Activated naive CD8-positive, alpha-beta T cell treated with anti-CD3 and anti-CD28 coated beads, Interleukin-2, amount 50 U/mL, for 16 hours (primary cell): ENCODE measurements around the gene STX16.

ENCODE experiments used
- DNase-seq: peaks from one replicate; pipeline ENCODE4 v3.0.0-alpha.2; 2020; ENCODE audit warnings: low read depth, low spot score

STX16 gene

GRCh38 chr20:58697201-58697866 is 46.3 kb downstream of the STX16 start:
- DNase-seq = no peak

DNA sequence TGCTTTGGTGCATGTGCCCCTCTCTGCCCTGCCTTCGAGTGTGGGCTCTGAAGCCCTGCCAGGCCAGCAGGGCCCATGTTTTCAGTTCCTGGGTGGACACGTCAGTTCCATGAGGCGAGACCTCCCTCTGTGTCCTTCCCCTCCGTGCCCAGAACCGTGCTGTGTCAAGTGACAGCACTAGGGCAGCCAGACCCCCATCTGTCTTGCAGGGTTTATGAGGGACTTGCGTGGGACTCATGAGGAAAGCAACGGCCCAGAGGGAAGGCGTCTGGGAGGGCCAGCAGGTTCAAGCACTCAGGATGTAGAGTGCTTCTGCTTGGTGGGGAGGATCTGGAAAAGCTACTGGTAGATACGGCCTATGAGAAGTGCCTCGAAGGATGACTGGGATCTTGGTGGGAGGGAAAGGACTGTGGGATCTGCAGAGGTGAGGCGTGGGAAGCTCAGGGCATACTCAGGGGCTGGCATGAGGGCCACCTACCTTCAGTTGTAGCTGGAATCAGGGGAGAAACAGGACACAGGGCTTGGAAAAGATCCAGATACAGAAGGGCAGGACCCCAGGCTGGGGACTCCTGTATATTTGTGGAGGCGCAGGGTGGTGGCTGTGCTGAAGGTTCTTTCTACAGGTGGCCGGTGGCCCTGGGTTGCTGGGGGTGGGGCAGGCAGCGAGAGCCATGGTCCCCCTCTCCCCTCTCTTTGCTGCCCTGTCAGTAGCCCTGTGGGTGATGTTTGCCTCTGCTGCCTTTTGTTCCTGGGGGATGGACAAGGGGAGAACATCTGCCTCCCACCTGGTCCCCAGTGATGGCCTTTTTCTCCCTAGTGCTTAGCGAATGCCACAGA is 47.0 kb downstream of the STX16 start:
- no peak for DNase-seq

- DNase-seq = no peak
Measured at GRCh38 chr20:58698741-58699622, 47.9 kb downstream of the STX16 start.

DNA sequence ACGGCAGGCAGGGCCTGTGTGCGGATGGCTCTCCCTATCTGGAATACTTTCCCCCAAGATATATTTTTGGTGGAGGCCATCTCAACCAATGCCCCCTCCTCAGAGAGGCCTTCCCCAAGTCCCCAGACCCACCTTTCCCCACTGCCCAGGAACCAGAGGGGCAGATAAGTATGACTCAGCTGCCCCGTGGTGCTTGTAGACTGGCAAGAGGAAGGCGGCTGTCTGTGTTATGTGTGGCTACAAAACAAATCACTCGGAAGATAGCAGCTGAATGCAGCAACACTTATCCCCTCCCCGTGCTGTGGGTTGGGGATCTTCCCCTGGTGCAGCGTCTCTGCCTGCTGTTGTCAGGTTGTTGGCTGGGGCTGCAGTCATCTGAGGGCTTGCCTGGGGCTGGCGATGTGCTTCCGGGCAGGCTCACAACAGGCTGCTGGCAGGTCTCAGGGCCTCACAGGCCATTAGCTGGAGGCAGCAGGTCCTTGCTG is 48.6 kb downstream of the STX16 start:
- DNase-seq = no peak

- DNase-seq = no peak
Measured at GRCh38 chr20:58700121-58700821, 49.2 kb downstream of the STX16 start.

DNA sequence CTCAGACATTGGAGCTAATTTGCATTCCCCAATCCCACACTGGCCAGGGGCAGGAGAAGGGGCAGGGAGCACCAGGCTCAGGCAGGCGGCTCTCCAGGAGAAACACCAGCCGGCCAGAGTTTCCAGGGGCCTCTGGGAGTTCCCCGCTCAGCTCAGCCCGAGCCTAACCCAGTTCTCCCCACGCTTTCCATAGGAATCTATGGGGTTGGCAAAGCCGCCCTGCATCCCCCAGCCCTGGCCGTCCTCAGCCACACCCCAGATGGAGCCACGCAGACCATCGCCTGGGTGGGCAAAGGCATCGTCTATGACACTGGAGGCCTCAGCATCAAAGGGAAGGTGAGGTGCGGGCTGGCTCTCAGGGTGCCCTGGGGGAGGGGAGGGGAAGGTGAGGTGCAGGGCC is 49.7 kb downstream of the STX16 start:
- no peak for DNase-seq

- no peak for DNase-seq
Measured at GRCh38 chr20:58701431-58702160, 50.5 kb downstream of the STX16 start.

GRCh38 chr20:58702161-58702510 is 51.1 kb downstream of the STX16 start:
- DNase-seq = no peak

DNA sequence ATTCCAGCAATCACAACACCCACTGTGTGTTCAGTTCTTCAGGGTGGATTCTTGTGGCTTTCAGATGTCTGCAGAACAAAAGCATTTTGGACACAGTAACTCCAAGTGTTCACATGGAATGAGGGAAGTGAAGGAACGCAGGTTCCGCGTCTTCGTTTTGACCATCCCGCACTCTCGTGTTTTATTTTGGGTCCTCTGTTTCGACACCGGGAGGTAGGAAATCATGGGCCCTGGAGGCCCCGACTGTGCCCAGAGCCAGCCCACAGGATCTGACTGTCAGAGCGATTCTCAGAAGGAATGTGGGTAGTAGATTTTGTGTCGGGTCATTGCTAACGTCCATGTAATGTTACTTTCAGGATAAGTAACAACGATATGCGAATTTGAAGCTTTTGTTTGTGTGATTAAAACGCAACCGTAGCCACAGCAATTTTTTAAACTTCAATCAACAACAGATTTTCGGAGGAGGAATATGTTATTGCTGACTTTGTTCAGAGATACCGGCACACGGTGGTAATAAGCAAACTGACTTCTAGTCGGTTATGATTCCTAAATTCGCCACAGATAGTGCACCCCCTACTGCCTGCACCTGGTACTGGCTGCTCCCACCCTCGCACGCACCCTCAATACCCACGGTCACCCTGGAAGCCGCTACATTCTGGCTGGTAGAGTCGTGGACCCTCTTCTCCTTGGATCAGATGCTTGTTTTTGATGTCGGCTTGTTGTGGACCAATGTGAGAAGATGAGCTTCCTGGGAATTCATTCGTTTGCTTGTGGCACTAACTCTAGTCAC is 52.0 kb downstream of the STX16 start:
- no peak for DNase-seq

DNA sequence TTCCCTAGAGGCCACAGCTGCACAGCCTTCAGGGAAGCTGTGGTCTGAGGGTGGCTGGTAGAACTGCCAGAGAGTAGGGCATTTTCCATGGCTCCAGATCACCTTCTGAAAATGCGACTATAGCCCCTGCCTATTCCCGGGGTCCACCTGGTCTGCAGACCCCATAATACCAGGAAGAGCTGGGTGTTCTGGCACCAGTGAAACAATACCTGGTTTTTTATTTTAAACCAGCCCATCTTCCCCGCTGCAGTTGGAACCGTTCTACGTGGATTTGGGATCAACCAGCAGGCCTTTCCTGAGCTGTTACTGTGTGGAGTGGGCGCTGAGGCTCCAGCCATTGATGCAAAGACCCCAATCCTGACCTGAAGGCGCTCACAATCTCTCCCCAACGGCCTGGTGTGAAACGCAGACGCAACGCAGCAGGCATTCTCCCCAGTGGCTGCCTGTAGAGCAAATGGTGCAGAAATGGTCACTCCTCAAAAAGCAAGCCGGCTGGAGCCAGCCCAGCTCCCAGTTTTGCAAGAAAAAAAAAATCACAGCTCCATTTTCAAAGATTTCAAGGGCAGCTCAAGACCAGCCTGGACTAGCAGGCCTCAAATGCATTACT is 52.8 kb downstream of the STX16 start:
- no peak for DNase-seq

GRCh38 chr20:58705208-58705926 is 54.3 kb downstream of the STX16 start:
- DNase-seq = no peak

- no peak for DNase-seq
Measured at GRCh38 chr20:58706150-58706892, 55.2 kb downstream of the STX16 start.

GRCh38 chr20:58706975-58707681 is 56.0 kb downstream of the STX16 start:
- no peak for DNase-seq

DNA sequence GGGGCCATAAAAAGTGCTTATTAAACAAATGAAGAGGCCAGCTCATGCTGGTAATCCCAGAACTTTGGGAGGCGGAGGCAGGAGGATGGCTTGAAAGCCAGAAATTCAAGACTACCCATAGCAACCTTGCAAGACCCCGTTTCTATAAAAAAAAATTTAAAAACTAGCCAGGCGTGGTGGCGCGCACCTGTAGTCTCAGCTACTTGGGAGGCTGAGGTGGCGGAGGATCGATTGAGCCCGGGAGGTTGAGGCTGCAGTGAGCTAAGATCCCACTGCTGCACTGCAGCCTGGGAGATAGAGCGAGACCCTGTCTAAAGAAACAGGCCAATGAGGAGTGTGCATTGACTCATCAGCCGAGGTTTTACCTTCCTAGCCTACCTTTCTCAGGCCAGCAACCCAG is 56.7 kb downstream of the STX16 start:
- DNase-seq = no peak

GRCh38 chr20:58708246-58708931 is 57.3 kb downstream of the STX16 start:
- no peak for DNase-seq

- DNase-seq = no peak
Measured at GRCh38 chr20:58709013-58709702, 58.1 kb downstream of the STX16 start.
